ENCODE results near the gene TMEM40.
"Not testable (repeated sequence)": the region's sequence is repeated elsewhere in the genome, so short reads cannot be mapped to it uniquely, and the experiment has no call there.

The TMEM40 gene

GRCh38 chr3:12759097-12759679 is at the start of gene TMEM40:
Gene TMEM40 (minus strand): TSS chr3:12759259. CDS start chr3:12749832, 9,427 bp downstream.
- no peak for DNase-seq

GRCh38 chr3:12808587-12808986 is 49.5 kb upstream of the TMEM40 start:
- DNase-seq = no peak

DNA sequence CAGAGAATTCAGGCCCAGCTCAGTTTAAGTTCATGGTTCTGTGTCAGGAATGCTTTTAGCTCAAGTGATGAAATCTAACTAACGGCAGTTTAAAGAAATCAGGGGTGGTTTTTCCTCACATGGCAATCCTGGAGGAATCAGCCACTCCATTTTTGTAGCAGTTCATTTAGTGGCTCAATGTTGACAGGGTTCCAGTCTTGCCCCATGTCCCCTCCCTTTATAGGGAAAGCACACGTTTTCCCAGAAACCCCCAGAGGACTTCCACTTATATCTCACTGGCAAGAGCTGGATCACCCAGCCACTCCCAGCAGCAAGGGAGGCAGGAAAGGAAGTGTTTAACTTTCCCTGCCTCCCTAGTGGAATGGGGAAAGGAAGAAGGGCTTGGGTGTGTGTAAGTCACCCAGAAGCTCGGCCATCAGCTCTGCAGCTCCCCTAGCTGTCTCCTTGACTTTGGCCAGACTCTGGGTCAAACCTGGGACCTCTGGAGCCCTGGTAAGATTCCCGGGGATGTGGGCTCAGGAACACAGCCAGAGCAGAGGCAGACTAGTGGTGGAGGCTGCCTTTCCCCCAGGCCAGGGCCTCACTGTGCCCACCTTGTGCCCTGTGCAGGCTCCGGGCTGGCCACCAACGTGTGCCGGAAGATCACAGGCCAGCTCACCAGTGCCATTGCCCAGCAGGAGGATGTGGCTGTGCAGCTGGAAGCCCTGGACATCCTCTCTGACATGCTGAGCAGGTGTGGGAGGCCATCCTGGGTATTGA is 48.7 kb upstream of the TMEM40 start:
- no peak for DNase-seq

DNA sequence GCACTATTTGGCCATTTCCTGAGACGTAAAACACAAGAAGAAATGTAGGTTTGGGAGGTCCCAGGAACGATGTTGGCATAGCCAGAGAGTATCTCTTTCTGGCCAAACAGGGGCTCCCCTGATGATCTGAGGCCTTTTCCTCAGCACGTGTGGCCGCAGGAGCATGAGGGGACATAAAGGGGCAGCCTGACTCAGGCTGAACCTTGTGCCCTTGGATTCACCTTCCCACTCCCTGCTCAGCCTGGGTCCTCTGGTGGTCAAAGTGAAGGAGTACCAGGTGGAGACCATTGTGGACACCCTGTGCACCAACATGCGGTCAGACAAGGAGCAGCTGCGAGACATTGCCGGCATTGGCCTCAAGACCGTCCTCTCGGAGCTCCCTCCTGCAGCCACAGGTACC is 48.0 kb upstream of the TMEM40 start:
- no peak for DNase-seq

DNA sequence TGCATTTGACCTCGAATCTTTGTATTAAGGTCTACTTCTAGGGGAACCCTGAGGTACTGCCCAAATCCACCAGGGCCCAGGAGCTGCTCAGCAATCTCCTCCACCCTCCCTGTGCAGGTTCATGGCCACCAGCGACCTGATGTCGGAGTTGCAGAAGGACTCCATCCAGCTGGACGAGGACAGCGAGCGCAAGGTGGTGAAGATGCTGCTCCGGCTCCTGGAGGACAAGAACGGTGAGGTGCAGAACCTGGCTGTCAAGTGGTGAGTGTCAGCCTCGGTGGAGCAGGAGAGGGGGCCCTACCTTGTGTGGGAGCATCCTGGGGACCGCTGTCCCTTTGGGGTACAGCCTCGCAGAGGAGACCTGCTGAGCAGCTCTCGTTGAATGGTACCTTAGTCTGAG is 44.3 kb upstream of the TMEM40 start:
- no peak for DNase-seq

DNA sequence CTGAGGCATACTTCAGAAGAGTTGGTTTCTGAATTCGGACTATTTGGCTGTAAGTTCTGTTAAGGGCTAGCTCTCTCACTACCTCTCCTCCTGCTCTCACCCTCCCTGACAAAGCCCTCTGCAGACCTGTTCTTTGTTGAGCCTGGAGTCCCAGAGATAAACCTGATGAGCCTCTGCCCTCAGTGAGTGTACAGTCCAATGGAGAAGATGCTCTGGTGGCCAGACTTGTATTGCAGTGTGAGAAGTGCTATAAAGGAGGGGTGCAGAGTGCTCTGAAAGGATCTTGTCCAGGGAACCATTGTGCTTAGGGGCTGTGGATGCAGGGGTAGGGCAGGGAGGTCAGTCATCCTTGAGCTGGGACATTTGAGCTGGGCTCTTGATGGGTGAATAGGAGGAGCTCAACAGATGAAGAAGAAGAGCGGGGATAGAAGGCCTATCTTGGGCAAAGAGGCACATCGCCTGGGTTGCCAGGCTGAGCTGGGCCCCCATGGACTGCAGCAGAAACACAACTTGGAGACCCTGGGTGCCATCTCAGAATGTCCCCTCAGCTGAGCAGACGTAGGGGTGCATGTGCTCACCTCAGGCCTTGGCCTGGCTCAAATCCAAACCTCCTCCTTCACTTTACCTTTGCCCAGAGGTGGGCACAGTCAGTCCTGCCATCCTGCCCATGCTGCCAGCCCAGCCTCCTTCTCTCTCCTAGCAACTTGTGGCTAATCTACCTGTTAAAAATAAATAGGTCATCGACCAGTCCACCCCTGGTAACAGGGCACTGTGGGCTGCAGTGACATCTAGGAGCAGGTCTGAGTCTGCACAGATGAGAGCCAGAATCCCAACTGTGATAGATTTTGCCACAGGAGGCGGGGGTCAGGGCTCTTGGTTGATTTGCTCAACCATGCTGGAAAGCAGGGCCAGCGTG is 40.7 kb upstream of the TMEM40 start:
- DNase-seq = no peak

GRCh38 chr3:12798559-12799179 is 39.6 kb upstream of the TMEM40 start:
- DNase-seq = no peak

- DNase-seq = no peak
Measured at GRCh38 chr3:12797892-12798558, 39.0 kb upstream of the TMEM40 start.

GRCh38 chr3:12797124-12797891 is 38.2 kb upstream of the TMEM40 start:
- DNase-seq = no peak

- peak; percentile 21 to 61 (median 32) for DNase-seq
Measured at GRCh38 chr3:12796171-12797123, 37.4 kb upstream of the TMEM40 start, which contains the start of gene CAND2. Gene CAND2 (plus strand): TSS chr3:12796680. CDS start chr3:12796721, 41 bp downstream.

GRCh38 chr3:12793701-12794100 is 34.6 kb upstream of the TMEM40 start:
- DNase-seq = no peak

DNA sequence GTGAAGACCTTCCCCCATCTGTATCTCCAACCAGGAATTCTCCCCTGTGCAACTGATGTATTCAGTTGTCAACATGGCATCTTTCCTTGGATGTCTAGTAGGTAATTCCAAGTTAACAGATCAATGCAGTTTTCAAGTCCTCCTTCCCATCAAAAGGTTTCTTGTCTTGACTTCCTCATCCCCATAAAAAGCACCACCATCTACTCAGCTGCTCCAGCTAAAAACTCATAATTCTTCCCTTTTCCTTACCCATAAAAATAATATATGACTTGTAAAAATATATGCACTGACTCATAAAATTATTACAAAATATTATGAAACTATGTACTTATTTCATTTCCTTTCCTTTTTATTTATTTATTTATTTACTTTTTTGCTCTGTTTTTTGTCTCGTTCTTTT is 32.4 kb upstream of the TMEM40 start:
- peak in 2 of 3 donors; percentile 46 to 66 for DNase-seq

- not testable (repeated sequence) for DNase-seq
Measured at GRCh38 chr3:12787967-12788690, 29.1 kb upstream of the TMEM40 start.

GRCh38 chr3:12787346-12787745 is 28.3 kb upstream of the TMEM40 start:
- DNase-seq = peak; percentile 34 to 64 (median 51)

DNA sequence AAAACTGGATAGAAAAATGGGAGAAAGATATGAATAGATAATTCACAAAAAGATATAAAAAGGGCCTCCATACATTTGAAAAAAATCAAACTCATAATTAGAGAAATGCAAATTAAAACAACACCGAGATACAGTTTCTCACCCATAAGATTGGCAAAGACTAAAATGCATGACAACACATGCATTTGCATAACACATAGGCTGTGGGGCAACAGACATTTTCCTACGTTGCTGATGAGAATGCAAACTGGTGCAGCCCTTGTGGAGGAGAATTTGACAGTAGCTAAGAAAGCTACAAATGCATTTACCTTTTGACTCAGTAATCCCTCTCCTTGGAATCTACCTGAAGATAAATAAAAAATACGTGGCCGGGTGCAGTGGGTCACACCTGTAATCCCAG is 26.0 kb upstream of the TMEM40 start:
- no peak for DNase-seq

DNA sequence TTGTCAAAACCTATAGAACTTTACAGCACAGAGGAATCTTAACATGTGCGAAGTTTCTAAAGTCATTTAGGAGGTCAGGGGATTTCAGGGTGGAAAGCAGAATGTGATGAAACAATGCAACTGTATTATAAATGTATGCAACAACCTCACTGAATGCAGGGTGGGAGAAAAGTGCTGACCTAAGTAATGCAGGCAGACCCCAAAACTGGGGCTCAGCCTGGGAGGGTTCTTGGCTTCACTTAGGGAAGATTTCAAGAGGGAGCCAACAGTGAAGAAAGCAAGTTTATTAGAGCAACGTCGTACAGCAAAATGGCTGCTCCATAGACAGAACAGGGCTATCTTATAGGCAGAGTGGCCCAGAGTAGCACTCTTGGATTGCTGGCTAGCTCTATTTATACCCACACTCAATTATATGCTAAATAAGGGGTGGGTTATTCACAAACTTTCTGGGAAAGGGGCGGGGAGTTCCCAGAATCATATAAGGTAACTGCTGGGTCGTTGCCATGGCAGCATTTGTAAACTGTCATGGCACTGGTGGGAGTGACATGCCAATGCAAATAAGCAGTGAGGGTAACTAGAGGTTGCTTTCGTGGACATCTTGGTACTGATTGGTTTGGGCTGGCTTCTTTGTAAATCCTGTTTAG is 23.2 kb upstream of the TMEM40 start:
- DNase-seq = peak; percentile 5 to 31 (median 26)

DNA sequence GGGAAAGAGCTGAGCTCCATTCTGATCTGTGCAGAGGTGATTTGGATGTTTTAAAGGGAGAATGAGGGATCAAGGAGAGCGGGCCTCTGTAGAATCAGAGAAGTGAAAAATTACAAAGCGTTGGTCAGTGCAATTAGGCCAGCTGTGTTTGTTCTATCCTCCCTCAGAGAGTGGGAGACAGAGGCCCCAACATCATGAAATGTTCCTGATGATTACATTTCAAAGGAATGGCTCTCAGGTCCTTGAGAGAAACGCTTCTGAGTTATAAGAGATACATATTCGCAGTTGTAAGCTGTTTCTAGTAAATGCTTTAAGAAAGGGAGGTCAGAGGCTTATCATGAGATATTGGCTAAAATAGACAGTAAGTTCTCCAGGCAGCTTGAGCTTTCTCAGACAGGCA is 21.7 kb upstream of the TMEM40 start:
- DNase-seq = no peak

GRCh38 chr3:12777171-12777570 is 18.1 kb upstream of the TMEM40 start:
- no peak for DNase-seq

- not testable (repeated sequence) for DNase-seq
Measured at GRCh38 chr3:12775970-12776369, 16.9 kb upstream of the TMEM40 start.
